GM23338 (cell line): ENCODE data around the gene GPC2.

Source experiments
- ETS1 ChIP-seq: IDR thresholded peaks from 2 replicates; pipeline ENCODE4 v1.6.1; 2016; ENCODE audit warnings: antibody characterized with exemption
- EZH2 ChIP-seq: fragments of 200-600 bp; sonication (generic); IDR thresholded peaks from one replicate; pipeline ENCODE4 v1.8.0; 2017; ENCODE audit warnings: antibody characterized with exemption, mild to moderate bottlenecking, low read depth; ENCODE audit not compliant: unreplicated experiment

DNA sequence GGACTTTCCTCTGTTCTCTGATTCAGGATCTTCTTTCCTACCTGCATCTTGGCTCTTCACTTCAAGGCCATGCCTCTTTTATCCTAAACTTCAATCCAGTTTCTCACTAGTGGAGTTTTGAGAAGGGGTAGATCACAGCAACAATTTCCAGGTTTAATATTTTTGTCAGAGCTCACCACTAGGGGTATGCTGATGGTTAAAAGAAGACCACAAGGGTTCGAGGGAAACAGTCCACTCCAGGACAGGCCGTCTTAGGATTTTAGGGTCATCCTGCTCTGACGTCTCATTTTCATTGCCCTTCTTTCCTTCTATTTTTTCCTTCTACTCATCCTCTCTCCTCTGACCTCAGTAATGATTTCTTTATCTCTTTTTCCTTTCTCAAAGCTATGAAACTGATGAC is 11.9 kb upstream of the GPC2 start:
- TF ChIP-seq ETS1 (no peak), EZH2 (no peak)
